Iris pigment epithelial cell (primary cell): ENCODE measurements around the gene KRTAP4-9.
"Not testable (repeated sequence)": the region's sequence is repeated elsewhere in the genome, so short reads cannot be mapped to it uniquely, and the experiment has no call there.

ENCODE experiments used
- DNase-seq: peaks from one replicate; pipeline ENCODE4 v3.0.0-alpha.2; 2011; ENCODE audit warnings: low read depth

KRTAP4-9 gene

DNA sequence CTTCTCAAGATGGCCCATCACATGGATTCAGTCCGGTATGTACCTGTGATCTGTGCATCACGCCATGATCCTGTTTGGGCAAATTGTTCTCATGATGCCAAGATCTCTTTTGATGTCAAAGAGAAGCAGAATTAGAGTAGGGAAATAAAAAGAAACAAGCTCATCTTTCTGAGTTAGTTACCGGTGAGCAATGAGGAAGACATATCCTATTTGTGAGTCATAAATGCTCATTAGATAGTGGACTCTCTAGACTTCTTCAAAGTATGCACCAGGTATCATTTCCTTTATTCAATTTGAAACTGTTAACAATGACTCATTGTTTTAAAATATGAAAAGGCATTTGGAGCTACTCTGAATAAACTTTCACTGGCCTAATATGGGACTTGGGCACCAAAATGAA is 26.8 kb downstream of the KRTAP4-9 start:
- peak; percentile 55 for DNase-seq

DNA sequence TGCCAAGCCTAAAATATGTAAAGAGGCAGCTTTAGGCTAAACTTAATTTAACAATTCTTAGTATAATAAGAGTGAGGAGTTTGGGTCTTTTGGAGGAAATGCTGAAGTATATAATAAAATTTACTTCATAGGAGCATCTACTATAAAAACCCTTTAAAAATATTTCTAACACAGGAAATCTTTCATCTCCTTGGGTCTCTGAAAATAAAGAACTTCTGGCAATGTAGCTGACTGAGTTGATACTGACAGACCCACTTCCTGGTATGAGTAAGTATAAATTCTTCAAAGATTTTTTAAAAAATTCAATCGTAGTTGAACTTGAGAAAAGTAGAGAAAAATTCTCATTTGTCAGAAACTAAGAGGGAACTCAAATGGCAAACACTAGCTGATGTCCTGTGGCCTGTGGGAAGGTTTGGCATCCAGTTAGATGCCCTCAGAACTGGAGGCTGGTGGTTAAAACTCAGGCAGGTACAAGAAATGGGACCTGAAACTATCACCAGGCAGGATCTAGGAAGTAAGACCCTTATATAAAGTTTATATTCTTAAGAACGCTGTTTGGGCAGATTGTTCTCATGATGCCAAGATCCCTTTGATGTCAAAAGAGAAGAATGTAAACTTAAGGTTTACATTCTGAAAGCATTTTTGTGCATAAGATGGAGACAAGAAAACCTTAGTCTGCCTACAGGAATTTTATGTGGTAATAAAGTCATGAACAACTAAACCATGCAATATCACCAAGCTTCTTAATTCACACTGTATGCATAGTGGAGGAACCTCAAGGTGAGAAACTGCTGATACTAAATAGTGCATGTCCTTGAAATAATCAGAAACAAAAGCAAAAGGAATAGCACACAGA is 28.9 kb downstream of the KRTAP4-9 start:
- peak; percentile 53 for DNase-seq

DNA sequence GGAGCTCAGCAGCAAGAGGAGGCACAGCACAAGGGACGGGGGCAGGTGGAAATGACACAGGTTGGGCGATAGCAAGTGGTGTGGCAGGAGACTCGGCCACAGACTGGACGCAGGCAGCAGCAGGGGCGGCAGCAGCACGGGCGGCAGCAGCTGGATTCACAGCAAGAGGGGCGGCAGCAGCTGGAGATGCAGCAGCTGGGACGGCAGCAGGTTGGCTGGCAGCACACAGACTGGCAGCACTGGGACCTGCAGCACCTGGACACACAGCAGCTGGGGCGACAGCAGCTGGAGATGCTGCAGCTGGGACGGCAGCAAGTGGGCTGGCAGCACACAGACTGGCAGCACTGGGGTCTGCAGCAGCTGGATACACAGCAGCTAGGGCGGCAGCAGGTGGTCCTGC is 34.7 kb downstream of the KRTAP4-9 start:
- DNase-seq, result not testable (repeated sequence)

DNA sequence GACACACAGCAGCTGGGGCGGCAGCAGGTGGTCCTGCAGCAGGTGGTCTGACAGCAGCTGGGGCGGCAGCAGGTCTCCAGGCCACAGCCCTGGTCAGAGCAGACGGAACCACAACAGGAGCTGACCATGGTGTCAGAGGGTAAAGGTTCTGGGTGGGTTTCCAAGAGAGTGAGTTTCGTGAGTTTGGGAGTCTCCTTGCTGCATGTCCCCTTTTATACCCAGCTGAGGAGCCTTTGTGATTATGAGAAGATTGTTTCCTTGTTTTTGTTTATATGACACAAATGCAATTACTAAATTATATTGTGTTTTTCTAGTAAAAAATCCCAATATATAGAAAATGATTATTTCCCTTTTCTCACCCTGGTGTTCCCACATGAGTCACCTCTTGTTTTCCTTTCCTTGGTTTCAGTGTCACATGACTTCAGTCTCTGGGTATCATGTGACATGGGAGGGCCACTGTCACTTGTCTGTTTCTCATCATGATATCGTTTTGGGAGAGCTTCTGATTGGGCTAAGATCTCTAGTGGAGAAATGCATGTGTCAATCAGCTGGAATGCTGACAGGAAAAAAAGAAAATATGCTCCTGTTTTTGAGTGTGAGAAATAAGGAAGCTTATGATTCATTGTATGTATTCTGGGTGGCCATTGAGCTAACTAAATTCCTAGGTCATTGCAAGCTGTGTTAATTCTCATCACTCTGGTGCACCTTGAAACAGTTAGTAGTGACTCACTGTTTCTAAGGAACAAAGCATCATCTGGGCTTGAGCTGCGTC is 35.4 kb downstream of the KRTAP4-9 start, which contains the start of gene KRTAP4-6:
TSS of gene KRTAP4-6 (minus strand) at position 185 of the 772 bp plus-strand sequence. CDS start at position 128, 57 bp downstream.
- peak; percentile 93 for DNase-seq

DNA sequence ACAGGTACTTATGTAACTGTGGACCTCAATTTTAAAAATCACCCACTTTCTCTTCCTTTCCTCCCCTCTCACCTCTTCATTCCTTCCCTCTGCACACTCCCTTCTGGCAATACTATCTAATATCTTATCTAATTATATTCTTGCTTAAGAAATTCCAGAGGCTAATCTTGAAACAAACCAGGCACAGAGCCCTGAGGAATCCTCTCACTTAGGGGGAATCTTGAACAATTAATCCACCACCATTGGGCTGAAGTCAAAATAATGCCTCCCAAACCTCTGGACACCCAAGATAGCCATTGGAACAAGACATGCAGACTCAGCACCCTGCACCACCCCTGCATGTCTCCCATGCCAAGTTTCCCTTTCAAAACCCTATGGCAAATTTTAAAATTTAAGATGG is 36.2 kb downstream of the KRTAP4-9 start:
- DNase-seq, result no peak

DNA sequence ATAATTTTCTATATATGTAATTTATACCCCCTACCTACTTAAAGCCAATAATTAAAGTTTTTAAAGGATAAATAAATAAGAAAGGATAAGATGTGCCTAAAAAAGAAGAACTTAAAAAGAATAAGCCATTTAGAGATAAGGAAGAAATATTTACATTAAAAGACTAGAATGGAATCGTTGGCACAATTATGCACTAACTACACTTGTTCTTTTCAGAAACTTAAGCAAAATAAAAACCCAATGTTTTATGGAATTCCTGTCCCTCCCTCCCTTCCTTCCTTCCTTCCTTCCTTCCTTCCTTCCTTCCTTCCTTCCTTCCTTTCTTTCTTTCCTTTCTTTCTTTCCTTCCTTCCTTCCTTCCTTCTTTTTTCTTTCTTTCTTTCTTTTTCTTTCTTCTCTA is 39.7 kb downstream of the KRTAP4-9 start:
- DNase-seq, result no peak

DNA sequence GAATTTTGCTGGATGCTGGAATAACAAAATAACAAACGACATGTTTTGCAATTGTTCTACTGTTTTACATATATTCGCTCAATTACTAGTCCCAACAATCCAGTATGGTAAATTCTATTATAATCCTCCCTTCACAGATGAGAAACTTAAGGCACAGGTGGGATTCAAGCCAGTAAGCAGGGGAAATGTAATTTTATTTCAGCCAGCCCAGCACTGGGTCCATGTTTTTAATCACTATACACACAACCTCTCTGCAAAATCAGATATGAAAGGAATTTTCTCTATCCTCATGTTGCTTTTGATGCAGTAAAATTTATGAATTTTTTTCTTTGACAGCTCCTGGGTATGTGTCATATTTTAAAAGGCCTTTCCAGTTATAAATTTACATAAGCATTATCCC is 40.1 kb downstream of the KRTAP4-9 start:
- no peak for DNase-seq

DNA sequence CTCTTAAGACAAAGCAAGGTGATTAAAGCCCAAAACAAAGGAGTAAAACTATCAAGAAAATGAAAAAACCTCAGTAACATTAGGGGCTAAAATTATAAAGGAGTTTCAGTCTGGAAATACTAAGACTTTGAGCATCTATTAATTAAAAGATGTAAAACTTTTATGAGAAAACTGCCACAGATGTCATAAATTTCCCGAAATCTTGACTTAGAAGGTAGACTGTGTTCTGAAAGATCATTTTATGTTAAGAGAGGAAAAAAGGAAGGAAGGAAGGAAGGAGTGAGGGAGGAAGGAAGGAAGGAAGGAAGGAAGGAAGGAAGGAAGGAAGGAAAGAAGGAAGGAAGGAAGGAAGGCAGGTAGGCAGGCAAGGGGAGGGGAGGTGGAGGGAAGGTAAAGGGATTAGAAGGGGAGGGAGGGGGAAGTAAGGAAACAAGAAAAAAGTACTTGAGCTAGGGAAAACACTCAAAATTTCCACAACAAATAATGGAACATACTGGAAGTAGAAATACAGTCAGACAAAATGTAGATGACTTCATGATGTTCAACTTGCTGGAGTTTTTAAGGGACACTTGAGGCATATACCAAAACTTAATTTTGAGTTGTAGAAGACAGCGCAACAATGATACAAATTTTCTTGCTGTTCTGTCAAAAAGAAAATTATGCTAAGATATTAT is 42.5 kb downstream of the KRTAP4-9 start:
- no peak for DNase-seq

DNA sequence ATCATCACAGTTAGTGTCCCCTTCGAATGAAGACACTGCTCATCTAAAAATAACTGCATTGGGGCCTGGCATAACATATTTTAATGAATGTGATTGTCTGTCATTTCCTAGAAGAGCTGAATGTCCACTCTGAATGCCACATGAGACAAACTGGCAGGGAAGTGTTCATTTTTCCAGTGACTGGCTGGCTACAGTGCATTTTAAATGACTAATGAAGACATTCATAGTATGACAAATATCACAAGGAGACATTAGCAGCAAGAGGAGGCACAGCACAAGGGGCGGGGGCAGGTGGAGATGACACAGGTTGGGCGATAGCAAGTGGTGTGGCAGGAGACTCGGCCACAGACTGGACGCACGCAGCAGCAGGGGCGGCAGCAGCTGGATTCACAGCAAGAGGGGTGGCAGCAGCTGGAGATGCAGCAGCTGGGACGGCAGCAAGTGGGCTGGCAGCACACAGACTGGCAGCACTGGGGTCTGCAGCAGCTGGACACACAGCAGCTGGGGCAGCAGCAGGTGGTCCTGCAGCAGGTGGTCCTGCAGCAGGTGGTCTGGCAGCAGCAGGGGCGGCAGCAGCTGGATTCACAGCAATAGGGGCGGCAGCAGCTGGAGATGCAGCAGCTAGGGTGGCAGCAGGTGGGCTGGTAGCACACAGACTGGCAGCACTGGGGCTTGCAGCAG is 43.9 kb downstream of the KRTAP4-9 start:
- DNase-seq, result not testable (repeated sequence)

DNA sequence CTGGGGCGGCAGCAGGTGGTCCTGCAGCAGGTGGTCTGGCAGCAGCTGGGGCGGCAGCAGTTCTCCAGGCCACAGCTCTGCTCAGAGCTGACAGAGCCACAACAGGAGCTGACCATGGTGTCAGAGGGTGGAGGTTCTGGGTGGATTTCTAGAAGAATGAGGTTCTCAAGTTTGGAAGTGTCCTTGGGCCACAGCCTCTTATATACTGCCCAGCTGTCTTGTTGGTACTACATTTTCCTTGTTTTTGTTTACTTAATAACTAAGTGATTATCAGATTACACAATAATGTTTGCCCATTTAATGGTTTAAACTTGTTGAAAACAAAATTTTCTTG is 44.4 kb downstream of the KRTAP4-9 start, which contains the start of gene KRTAP4-5:
TSS of gene KRTAP4-5 (minus strand) at position 174 of the 334 bp plus-strand sequence. CDS start at position 116, 58 bp downstream.
- no peak for DNase-seq

DNA sequence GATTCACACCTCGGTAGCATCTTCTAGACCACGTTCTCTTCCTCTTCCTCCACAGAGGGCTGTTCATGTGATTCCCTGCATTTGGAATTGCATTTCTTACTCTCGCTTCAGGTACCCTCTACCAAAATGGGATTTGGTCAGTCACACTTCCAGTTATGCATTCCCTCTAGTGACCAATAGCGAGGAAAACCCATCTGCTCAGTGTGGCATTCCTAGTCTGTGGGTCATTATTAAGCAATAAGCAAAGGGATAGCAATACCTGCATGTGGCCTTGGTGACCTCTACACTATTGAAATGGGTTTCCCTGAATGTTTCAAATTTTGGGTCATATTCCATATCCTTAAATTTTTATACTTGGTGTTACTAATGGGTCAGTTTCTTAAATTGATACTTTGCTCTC is 44.8 kb downstream of the KRTAP4-9 start:
- no peak for DNase-seq

DNA sequence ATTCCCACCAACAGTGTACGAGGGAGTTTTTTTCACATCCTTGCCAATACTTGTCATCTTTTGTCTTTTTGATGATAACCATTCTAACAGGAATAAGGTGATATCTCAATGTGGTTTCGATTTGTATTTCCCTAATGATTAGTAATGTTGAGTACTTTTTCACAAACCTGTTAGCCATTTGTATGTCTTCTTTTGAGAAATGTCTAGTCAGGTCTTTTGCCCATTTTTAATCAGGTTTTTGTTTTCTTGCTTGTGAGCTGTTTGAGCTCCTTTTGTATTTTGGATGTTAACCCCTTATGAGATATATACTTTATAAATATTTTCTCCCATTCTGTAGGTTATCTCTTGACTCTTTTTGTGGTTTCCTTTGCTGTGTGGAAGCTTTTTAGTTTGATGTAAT is 46.3 kb downstream of the KRTAP4-9 start:
- DNase-seq, result no peak

DNA sequence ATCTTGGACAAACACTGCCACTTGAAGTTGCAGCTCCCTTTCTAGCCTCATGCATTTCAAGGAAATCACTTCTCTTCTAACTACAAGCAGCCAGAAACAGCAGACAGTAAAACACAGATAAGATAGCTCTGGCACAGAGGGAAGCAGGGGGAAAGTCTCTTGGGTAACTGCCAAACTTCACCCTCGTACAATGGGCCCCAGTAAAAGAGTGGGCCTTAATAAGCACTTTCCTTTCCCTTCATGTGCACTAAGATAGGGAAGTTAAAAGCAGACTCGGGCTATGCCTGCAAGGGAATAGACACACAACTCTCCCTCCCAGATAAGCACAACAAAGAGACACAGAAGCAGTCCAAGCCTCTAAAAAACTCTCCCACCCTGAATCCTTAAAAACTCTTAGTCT is 48.7 kb downstream of the KRTAP4-9 start:
- DNase-seq, result no peak
